Activated CD4-positive, alpha-beta T cell treated with anti-CD3 and anti-CD28 coated beads, Interleukin-2, amount 50 U/mL, for 48 hours (primary cell): ENCODE measurements around the gene C4A.
A peak's percentile ranks its signal among the peaks of the same experiment; 100 is the strongest.
"Not testable (repeated sequence)": the region's sequence is repeated elsewhere in the genome, so short reads cannot be mapped to it uniquely, and the experiment has no call there.

Experiments used
- DNase-seq, 2 experiments: peaks; one replicate each; pipeline ENCODE4 v3.0.0-alpha.2; 2020

The C4A gene

DNA sequence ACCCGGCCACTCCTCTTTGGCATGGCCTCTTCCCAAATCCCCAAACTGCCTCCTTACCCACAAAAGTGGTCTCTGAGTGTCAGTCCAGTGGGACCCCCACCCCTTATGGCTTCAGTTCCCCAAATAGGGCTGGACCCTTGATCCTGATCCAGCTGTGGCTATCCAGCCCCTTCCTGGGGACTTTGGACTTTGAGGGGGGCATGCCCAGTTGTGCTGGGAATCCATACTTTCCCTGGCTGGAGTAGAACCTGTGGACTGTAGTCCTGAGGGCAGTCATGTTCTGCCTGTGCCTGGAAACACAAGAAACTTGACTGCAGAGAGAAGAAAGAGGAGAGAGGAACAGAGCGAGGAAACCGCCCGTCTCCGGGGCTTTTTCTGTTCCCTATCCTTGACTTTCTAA lies 55.3 kb downstream of the C4A start:
- not testable (repeated sequence) for DNase-seq

DNA sequence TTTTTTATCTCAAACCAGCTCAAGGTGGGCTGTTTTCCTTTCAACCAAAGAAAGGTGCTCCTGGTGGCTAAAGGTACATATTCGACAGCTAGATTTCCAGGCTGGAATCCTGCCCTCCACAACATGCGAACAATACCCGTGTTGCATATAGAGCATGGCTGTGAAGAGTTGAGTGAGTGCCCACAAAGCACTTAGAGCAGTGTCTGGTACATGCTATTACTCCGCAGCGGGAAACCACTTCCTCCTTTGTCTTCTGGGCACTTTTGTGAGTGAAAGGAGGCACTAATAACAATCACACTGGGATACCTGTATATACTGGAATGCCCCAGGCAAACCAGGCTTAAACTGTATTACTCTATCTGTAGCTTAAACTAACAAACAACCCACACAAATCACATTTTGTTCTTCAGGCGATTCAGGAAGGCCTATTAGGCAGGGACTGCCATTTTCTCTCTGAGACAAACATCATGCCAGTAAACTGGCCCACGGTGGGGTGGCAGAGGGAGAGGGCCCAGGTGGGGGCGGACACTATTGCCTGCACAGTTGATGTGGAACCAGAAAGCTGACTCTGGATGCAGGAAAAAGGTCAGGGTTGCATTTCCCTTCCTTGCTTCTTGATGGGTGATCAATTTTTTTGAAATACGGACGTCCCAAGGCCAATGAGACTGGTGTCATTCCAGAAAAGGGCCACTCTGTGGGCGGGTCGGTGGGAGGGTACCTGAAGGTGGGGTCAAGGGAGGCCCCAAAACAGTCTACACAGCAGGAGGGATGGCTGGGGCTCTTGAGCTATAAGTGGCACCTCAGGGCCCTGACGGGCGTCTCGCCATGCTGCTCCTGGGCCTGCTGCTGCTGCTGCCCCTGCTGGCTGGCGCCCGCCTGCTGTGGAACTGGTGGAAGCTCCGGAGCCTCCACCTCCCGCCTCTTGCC lies 56.0 kb downstream of the C4A start, which contains the start of gene CYP21A2:
CYP21A2 (plus strand) TSS at position 818 of the 927 bp plus-strand sequence; CDS start at position 826, 8 bp downstream.
- DNase-seq = not testable (repeated sequence)

DNA sequence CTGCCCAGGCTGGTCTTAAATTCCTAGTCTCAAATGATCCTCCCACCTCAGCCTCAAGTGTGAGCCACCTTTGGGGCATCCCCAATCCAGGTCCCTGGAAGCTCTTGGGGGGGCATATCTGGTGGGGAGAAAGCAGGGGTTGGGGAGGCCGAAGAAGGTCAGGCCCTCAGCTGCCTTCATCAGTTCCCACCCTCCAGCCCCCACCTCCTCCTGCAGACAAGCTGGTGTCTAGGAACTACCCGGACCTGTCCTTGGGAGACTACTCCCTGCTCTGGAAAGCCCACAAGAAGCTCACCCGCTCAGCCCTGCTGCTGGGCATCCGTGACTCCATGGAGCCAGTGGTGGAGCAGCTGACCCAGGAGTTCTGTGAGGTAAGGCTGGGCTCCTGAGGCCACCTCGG lies 57.0 kb downstream of the C4A start:
- not testable (repeated sequence) for DNase-seq

DNA sequence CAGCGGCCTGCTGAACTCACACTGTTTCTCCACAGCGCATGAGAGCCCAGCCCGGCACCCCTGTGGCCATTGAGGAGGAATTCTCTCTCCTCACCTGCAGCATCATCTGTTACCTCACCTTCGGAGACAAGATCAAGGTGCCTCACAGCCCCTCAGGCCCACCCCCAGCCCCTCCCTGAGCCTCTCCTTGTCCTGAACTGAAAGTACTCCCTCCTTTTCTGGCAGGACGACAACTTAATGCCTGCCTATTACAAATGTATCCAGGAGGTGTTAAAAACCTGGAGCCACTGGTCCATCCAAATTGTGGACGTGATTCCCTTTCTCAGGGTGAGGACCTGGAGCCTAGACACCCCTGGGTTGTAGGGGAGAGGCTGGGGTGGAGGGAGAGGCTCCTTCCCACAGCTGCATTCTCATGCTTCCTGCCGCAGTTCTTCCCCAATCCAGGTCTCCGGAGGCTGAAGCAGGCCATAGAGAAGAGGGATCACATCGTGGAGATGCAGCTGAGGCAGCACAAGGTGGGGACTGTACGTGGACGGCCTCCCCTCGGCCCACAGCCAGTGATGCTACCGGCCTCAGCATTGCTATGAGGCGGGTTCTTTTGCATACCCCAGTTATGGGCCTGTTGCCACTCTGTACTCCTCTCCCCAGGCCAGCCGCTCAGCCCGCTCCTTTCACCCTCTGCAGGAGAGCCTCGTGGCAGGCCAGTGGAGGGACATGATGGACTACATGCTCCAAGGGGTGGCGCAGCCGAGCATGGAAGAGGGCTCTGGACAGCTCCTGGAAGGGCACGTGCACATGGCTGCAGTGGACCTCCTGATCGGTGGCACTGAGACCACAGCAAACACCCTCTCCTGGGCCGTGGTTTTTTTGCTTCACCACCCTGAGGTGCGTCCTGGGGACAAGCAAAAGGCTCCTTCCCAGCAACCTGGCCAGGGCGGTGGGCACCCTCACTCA lies 57.7 kb downstream of the C4A start:
- DNase-seq = not testable (repeated sequence)

DNA sequence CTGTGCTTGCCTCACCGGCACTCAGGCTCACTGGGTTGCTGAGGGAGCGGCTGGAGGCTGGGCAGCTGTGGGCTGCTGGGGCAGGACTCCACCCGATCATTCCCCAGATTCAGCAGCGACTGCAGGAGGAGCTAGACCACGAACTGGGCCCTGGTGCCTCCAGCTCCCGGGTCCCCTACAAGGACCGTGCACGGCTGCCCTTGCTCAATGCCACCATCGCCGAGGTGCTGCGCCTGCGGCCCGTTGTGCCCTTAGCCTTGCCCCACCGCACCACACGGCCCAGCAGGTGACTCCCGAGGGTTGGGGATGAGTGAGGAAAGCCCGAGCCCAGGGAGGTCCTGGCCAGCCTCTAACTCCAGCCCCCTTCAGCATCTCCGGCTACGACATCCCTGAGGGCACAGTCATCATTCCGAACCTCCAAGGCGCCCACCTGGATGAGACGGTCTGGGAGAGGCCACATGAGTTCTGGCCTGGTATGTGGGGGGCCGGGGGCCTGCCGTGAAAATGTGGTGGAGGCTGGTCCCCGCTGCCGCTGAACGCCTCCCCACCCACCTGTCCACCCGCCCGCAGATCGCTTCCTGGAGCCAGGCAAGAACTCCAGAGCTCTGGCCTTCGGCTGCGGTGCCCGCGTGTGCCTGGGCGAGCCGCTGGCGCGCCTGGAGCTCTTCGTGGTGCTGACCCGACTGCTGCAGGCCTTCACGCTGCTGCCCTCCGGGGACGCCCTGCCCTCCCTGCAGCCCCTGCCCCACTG lies 58.6 kb downstream of the C4A start:
- DNase-seq = not testable (repeated sequence)

DNA sequence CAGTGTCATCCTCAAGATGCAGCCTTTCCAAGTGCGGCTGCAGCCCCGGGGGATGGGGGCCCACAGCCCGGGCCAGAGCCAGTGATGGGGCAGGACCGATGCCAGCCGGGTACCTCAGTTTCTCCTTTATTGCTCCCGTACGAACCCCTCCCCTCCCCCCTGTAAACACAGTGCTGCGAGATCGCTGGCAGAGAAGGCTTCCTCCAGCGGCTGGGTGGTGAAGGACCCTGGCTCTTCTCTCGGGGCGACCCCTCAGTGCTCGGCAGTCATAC lies 59.1 kb downstream of the C4A start:
- not testable (repeated sequence) for DNase-seq

DNA sequence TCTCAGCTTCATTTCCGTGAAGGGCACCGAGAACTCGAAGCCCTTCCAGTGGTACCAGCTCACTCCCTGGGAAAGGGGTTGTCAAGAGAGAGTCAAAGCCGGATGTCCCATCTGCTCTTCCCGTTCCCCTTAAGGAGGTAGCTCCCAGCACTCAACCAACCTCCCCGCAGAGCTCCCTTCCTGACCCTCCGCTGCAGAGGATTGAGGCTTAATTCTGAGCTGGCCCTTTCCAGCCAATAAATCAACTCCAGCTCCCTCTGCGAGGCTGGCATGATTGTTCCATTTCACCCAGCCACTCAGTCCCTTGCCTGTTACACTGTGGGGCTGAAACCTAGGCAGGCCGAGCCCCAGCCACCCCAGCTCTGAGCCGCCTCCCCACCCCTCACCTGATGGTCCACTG lies 59.5 kb downstream of the C4A start:
- not testable (repeated sequence) for DNase-seq

DNA sequence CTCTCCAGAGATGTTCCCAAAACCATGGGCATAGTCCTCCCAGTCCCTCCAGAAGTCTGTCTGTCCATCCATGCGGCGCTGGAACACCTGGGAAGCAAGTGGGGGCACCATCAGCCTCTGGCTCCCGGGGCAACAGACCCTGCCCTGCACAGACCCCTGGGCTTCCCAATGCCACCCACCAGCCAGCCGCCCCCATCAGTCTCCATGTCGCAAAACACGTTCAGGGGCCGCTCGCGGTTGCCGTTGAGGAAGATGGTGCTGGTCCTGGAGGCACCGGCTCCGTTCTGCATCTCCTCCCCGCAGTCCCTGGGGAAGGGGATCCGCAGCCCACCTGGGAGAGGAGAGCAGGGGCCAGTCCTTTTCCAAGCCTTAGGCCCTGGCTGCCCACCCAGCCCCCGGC lies 60.4 kb downstream of the C4A start:
- DNase-seq = not testable (repeated sequence)

DNA sequence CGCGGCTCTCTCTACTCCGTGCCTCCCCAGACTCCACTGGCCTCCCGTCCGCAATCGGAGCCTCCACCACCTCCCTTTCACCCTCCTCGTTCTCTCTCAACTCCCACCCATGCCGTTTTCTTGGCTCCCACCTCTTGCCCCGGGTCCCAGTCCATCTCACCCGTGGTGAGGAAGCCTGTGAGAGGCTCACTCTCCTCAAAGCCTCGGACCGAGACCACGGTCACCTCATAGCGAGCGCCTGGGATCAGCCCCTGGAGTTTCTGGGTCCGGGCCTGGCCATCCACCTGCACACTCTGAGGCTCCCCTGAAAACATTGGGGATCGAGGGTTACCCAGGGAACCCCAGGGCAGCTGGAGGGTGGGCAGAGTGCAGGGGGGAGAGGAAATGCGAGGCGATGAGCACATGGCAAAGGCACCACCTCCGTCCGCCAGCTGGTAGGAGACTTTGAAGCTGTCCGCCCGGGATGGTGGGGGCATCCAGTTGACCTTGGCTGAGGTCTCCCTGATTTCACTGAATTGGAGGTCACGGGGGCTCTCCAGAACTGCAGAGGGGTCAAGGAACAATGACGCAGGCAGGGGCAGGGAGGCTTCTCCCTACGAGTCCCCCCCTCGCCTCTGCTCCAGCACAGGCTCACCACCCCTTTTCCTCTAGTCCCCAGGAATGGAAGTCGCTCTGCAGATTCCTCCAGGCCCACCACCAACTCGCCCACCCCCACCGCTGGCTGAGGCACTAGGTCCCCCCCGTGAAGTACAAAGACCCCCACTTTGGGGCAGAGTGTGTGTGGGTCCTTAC lies 61.9 kb downstream of the C4A start:
- not testable (repeated sequence) for DNase-seq

DNA sequence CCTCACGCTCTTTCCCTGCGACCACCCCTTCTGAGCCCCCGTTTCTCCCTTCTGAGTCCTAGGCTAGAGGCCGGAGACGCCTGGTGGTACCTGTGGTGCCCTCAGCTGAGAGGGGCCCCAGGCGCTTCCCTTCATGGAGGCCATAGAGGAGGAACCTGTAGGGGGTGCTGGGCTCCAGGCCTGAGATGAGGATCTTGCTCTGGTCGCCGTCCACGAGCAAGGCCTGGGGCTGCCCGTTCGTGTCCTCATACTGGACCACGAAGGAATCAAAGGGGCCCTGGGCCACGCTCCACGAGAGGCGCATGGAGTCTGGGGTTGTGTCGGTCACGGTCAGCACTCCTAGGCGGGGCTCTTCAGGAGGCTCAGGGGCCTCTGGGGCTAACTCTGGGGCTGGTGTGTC lies 63.1 kb downstream of the C4A start:
- DNase-seq = not testable (repeated sequence)

DNA sequence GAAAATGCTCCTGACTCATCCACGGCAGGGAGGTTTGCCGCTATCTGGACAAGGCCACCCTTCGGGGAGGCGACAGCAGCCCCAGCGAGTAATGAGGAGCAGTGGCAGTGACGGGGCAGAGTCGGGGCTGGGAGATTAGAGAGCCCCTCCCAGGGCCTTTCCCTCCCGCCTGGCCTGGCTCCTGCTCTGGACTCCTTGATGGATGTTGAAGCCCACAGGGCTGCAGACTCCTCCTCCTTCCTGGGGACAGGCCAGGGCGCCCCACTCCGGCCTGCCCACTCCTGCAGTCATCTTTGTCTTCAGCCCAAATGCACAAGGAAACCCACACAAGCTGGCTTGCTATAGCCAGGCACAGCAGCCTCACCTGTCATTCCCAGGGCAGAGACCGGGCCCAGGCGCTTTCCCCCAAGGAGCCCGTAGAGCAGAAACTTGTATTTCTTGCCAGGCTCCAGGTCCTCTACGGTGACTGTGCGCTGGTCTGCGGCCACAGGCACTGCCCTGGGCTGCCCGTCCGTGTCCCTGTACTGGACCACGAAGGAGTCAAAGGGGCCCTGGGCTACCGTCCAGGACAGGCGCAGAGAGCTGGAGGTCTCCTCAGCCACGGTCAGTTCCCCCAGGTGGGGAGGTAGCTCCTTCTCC lies 64.1 kb downstream of the C4A start:
- no peak for DNase-seq

DNA sequence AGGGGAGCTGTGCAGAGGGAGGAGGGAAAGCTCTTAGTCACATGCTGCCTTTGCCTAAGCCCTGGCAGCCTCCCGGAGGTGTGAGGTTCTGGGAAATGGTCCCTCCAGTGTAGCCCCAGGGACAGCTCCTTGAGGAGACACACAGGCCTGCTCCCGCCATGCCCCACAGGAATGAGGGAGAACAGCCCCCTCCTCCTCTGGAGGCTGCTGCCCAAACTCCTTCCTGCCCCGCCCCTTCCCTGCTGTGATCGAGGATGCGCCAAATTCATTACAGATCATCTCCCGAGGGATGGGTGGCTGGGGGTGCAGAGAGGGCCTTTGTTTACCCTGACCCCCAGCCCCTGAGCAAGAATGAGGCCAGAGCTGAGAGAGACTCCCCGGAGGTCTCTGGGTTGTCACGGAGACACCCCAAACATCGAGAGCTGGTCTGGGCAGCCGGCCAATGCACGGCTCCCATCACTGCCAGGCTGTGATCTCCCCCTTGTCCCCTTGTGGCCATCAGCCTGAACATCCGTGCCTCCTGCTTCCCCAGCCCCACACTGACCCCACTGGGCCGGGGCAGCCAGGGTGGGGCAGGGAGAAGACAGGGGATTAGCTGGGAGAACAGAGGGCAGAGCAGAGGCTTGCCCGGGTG lies 64.7 kb downstream of the C4A start:
- no peak for DNase-seq

DNA sequence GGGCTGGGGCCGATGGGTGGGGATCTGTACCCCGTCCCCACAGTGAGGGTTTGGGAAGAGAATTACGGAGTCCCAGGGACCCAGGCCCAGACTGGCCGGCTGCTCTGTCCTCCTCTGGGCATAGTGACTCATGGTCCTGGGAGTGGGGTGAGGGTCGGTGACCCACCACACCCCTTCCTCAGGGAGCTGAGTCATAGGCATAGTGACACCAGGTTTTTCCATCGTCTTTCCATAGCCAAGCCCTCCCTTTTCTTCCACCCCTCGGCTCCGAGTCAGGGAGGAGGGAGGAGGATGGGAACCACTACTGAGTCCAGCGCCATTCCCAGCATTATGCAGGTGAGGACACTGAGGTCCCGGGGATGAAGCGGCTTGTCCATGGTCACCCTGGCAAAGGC lies 65.2 kb downstream of the C4A start:
- no peak for DNase-seq

DNA sequence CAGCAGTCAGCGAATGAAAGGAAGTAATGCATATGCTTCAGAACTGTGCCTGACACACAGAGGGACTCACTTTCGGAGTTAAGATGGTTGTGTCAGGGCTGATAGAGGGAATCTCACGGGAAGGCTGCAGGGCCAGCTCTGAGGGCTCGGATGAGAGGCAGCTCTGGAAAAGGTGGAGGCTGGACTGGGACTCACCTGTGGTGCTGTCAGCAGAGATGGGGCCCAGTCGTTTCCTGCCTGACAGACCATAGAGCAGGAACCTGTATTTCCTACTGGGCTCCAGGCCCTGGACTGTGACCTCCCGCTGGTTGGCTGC lies 65.6 kb downstream of the C4A start:
- DNase-seq = no peak

DNA sequence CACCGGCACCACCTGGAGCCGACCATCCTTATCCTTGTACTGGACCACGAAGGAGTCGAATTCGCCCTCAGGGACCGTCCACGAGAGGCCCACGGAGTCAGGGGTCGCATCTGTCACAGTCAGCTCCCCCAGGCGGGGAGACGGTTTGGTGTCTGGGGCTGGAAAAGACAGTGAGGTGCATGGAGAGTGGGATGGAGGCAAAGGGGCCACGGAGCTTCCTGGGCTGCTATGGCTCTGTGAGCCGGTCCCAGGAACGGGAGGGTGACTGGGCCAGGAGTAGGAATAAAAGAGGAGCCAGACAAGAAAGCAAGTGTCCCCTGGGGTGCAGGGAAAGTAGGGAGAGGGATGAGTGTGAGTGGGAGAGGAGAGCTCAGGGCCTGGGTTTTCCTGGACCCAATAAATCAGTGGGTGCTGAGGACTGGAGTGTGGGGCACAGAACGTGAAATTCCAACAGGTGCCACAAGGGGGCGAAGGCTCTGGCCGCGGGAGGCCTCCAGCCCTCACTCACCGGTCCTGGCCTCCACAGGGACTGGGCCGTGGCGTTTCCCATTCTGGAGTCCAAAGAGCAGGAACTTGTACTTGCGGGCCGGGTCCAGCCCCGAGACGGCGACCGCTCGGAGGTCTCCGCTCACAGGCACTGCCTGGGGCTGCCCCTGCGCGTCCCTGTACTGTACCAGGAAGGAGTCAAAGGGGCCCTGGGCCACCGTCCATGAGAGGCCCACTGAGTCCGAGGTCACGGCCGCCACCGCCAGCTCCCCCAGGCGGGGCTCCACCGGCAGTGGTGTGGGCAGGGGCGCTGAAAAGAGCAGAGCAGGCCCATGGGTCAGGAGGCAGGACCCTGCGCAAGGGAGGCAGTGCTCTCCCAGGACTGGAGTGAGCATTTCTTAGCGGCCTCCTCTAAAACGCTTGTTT lies 66.3 kb downstream of the C4A start:
- peak; percentile 78 to 79 for DNase-seq

DNA sequence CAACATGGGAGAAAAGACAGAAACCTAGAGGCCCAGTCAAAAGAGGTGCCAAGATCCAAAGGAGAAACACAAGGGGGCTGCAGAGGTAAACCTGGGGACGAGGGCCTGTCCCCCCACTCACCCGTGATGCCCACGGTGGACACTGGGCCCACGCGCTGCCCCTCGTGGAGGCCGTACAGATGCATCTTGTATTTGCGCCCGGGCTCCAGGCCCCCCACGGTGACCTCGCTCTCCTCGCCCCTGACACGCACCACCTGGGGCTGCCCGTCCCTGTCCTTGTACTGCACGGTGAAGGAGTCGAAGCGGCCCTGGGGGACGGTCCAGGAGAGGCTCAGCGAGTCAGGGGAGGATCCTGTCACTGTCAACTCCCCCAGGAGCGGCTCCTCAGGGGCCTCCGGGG lies 67.3 kb downstream of the C4A start:
- not testable (repeated sequence) for DNase-seq

DNA sequence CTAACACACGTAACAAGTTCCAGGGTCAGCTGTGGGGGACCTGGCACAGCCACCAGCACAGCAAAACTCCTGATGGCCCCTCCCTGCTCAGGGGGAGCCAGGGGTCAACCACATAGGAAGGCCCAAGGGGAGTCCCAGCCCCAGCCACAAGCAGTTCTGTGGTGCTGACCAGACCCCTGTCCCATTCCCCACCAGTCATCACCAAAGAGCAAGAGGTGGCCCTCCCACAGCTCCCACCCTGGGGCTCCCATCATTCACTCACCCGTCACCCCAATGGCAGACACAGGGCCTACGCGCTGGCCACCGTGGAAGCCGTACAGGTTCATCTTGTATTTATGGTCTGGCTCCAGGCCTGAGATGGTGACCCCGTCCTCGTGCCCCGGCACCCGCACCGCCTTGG lies 67.9 kb downstream of the C4A start:
- DNase-seq = not testable (repeated sequence)

DNA sequence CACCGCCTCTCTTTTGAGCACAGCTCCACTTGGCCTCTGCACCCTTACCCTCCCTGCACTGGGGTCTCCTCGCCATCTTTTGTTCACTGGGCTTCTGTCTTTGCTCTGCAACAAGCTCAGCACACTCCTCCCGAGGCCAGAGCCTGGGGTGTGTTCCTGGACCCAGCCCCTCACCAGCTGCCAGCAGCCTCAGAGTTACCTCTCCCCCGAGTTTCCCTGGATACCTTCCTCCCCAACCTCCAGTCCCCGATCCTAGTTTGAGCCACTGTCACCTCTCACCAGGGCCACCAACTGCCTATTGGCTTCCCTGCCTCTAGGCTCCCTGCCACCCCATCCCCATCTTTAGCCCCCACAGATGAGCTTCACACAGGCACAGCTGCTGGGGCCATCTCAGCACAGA lies 68.7 kb downstream of the C4A start:
- no peak for DNase-seq
